HG03066 (cell line): ENCODE results near the gene SPP2.

Experiments used
- ATAC-seq: cut with Tn5 transposase; IDR thresholded peaks from one replicate; pipeline ENCODE4 v1.9.1; 2021; ENCODE audit warnings: low read depth; ENCODE audit not compliant: unreplicated experiment

The SPP2 gene

DNA sequence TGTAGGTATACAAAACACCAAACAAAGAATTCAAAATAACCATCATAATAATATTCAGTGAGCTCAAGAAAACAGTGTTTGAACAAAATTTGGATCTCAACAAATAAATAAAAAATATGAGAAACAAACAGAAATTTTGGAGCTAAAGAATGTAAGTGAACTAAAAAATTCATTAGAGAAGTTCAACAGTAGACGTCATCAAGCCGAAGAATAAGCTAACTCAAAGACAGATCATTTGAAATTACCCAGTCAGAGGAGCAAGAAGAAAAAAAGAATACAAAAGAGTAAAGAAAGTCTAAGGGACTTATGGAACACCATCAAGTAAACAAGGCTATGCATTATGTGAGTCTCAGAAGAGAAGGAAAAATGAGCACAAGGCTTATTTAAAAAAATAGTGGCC, 16.6 kb upstream of the SPP2 start:
- ATAC-seq, result no peak

GRCh38 chr2:234038076-234038802, 12.3 kb upstream of the SPP2 start:
- ATAC-seq, result no peak

GRCh38 chr2:234044157-234044556, 6.3 kb upstream of the SPP2 start:
- ATAC-seq, result no peak

GRCh38 chr2:234046521-234046920, 4.0 kb upstream of the SPP2 start:
- ATAC-seq, result no peak

- ATAC-seq, result no peak
These were observed 3.1 kb upstream of the SPP2 start for GRCh38 chr2:234047361-234047760.

- ATAC-seq, result no peak
These were observed 2.5 kb upstream of the SPP2 start for GRCh38 chr2:234048049-234048448.

DNA sequence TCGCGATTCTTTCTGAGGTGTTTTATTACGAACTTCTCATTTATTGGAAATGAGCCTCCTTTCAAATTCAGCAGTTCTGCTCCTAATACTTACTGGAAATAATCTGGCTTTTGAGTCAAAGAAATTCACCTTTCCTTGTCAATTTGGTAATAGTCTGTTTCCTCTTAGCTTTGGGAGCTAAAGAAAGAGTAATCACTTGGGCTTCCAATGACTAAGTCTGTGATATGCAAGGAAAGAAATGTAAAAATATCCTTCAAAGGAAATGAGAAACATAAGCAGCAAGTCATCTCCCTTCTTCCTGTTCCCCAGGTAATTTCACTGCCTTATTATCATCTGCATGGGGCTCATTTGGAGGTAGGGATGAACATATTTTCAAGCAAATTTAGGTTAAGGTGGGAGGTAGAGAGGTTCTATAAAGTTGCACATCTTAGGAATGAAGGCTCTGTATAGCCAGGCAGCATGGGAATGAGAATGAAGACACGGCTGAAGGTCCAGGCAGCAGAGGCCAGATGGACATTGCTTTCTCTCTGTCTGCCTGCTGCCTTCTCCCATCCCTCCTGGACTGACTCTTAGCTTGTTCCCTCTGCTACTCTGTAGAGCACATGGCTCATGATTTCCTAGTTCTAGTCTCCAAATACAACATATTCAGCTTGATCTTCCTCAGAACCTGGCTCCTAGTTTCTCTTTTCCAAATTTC, 1.0 kb downstream of the SPP2 start:
- ATAC-seq, result no peak

- no peak for ATAC-seq
These were observed 8.4 kb downstream of the SPP2 start for GRCh38 chr2:234058881-234059280.

DNA sequence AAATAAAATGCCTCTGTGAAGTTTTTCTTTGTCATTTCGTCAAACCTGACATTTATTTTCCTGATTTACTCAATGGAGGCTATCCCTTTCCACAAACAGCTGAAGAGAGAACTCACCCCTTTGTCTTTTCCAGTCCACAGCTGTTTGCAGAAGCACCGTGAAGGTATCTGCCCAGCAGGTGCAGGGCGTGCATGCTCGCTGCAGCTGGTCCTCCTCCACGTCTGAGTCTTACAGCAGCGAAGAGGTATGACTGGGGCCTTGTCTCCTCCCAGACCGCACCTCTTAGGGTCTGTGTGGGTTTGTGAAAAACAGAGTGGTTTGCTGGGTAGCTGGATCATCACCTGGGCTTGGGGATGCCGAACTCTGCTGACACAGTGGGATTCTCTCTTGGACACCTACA, 9.7 kb downstream of the SPP2 start:
- no peak for ATAC-seq

- ATAC-seq, result no peak
These were observed 11.2 kb downstream of the SPP2 start for GRCh38 chr2:234061624-234062257.

DNA sequence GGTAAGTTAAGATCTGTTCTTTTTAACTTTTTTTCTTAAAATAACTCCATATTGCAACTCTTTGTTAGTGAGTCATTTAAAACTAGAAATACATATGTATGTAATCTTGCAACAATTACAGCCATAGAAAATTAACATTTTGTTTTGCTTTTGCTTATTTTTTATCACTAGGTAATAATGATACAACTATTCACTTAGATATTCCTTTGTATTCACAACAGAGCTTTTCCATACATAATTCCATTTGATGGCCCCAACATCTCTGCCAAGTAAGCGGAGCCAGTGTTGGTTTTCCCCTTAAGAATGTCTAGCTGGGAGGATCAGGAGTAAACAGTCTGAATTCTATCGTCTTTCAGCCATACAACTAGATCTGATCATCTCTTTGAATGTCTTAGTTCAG, 16.1 kb downstream of the SPP2 start:
- ATAC-seq, result no peak

DNA sequence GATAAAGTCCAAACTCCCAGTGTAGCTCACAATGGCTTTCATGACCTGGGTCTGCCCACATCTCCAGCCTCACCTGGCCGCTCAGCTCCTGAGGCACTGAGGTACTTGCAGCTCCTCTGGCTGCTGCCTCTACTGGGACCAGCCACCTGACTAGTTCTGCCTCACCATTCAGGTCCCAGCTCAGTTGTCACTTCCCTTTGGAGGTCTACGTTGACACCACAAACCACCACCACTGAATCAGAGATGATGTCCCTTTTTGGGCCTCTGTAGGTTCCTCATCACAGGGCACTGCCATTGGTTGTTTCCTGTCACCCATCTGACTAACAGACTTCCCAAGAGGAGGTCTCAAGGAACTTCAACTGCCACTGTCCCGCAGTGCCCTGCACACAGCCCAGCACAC, 21.2 kb downstream of the SPP2 start:
- ATAC-seq, result no peak

GRCh38 chr2:234072454-234072853, 22.0 kb downstream of the SPP2 start:
- no peak for ATAC-seq

DNA sequence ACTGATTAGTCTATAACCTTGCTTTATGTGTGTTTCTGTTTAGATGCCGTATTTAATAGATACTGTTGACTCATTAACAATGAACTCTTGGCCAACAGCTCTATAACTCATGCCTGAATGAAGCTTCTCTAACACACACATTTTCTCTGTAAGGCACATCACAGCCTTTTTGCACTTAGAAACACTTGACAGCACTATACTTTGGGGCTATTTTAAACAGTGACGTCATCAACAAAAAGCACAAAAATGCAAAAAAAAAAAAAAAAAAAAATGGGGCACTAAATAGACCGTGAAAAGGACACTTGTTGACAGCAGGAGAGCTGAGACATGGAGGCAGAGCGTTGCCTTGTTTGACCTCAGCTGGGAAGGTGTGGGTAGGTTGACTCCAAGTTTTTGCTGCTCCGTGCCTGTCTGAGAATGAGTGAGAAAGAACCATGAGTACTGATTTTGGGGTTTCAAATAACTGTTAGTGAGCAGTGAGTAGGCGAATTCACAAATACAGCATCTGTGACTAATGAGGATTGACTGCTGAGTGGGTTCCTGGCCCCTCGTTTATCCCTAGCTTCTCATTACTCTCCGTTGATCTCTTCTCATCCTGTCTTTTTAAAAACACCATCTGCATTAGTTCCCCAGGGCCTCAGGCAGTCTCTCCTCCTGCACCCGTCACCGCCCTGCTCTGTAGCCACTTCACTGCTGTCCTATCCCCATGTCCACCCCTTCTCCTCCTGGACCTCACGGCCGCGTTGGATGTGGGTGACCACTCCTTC, 24.4 kb downstream of the SPP2 start:
- no peak for ATAC-seq

GRCh38 chr2:234075518-234075915, 25.0 kb downstream of the SPP2 start:
- ATAC-seq, result no peak

DNA sequence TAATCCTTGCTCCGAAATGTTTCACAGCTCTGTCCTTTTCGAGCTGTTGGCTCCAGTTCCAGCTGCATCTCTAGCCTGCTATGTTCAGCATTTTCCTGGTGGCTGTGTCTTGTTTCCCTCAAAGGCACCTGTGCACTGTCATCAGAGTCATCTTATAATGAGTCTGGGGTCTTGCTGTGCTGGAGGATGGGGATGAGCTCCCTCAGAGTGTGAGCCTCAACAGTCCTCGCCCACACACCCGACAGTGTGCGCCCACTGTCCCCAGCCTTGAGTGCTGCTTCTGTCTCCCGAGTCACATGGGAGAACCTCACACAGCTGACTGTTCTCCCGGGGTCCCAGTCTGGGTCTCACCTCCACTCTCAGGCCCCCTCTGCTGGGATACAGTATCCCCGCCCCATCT, 25.4 kb downstream of the SPP2 start:
- no peak for ATAC-seq

DNA sequence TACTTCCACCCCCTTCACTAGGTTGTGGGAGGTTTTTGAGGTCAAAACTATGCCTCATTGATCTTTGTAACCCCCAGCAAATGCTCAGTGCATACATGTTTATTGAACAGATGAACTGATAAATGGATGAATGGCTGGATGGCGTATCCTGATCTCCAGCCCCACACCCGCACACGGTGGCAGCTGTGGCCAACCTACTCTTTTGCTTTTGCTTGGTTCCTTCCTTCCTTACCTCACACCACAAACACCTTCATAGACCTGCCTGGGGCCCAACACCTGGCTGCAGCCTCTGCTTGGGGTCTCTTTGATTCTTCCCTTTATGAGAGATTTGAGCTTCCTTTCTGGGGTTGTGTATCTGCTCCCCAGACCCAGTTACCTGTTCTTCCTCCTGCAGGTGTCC, 25.9 kb downstream of the SPP2 start:
- no peak for ATAC-seq

DNA sequence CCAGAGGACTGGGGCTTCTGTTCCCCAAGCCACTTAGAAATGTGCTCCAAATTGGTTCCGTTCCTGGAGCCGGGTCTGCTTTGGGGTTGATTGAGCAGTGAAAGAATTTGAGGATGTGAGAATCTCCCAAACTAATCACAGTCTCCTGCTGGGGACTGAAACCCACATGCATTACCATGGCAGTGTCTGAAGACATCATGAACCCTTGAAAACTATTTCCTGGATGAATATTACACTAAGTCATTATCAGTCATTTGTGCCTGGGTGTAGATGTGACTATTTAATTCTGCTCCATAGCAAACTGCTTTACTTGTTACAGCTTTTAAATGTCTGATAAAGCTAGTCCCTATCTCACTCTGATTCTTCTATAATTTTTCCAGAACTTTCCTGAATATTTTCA, 27.6 kb downstream of the SPP2 start:
- ATAC-seq, result no peak

DNA sequence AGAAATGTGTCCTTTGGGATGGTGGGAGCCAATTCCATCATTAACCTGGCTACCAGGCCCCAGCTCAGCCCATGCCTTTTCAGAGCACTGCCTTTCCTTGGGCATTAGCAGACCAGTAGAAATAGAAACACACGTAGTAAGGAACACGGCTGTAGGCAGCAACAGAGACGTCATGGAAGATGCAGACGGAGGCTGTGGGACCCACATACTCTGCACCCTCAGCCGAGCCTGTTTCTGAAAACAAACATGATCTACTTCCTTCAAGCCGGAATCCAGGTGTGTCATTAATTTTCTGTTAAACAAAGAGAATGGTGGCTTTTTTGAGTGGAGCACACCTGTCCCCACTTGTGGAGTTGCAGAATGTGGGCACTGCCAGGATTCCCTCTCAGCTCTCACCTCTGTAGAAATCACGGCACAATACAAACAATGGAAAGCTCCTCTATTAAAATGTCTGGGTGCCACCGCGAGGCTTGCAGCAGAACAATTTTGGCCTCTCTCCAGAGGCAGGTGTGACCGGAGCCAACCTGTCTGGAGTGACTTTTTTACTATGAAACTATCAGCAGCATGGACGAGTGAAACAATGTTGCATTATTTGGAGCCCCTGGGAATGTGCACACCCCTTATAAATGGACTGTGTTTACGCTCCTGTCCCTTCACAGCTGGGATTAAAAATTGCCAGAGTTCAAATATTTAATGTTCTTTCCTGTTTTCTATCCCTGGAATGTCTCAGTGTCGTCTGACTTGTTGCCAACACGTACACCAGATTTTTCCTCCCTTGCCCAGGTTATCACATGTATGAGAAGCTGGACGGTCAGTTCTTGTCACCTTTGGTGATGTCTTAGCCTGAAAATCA, 31.7 kb downstream of the SPP2 start:
- ATAC-seq, result no peak
